GM21529 (cell line): ENCODE data around the gene DYDC1.
"Not testable (repeated sequence)": the region's sequence is repeated elsewhere in the genome, so short reads cannot be mapped to it uniquely, and the experiment has no call there.

Source experiments
- ATAC-seq: cut with Tn5 transposase; IDR thresholded peaks from one replicate; pipeline ENCODE4 v1.9.1; 2021; ENCODE audit not compliant: unreplicated experiment

Gene DYDC1

DNA sequence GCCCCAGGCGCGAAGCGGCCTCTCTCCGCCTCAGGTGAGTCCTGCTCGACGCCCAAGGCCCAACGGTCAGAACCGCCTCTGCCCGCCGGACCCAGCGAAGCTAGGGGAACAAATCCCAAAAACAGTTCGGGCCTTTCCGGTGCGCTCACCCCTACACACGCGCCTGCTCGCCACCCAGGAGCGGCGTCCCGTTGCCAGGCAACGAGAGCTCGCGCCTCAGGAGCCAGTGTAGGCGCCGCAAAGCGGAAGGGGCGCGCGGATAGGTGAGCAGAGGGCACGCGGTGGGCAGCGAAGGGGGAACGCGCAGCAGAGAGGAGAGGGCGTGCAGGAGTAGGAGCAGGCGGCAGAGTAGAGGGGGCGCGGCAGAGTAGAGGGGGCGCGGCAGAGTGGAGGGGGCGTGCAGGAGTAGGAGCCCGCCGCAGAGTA is at the start of gene DYDC1, which contains the start of gene DYDC2:
Gene DYDC1, minus strand, starts transcription at position 193 of the 426 bp plus-strand sequence. CDS start 4,154 bp downstream, outside the sequence.
Gene DYDC2, plus strand, starts transcription at position 219 of the 426 bp plus-strand sequence. CDS start 5,663 bp downstream, outside the sequence.
- ATAC-seq: no peak

DNA sequence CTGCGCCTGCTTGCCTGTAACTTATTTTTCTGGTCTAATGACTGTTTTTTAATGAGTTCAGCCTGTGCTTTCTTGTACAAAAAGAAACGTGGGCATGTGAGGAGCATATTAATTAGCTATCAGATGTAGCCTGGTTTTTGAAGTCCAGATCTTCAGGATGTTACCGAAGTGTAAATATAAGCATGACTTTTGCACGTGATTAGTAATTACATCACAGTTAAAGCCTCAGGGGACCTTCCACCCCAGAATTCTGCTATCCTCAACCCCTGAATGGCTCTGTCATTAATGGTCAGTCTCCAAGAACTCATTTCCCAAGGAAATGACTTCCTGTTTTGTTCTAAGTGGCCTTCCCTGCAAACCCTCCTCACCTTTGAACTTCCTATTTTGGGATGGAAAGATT is 49.6 kb upstream of the DYDC1 start:
- ATAC-seq: no peak

DNA sequence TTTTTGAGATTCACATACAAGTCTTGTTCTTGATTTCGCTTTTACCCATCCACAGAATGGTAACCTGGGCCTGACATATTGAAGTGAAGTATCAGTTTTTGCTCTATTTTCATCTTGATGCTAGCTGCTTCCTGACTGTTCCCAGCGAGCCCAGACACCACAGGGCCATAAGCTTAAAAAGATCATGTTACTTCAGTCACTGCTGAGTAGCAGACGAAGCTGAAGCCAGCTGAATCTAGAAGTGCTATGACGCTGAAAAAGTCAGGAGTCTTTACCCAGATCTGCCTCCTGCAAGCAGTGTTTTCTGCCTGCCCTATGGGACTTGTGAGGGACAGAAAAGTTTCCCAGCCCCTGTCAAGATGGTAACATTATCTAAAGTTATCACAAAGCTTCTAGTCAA is 49.1 kb upstream of the DYDC1 start:
- ATAC-seq: no peak

DNA sequence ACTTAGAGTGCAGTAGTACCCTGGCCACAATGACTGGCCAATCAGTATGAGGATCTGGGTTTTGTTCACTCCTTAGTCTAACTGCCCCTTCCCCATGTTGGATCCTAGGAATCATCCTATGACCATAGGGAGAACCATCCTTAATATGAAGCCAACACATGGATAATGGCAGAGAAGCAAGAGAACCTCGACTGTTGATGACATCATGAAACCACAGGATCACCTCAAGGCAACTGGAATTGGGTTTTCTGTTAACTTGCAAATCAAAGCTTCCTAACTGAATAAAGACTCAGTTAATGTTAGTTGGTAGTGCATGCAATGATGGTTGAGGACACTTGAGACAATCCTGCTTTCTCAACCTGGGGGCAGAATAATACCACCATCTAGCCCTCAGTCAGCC is 48.5 kb upstream of the DYDC1 start:
- no peak for ATAC-seq

DNA sequence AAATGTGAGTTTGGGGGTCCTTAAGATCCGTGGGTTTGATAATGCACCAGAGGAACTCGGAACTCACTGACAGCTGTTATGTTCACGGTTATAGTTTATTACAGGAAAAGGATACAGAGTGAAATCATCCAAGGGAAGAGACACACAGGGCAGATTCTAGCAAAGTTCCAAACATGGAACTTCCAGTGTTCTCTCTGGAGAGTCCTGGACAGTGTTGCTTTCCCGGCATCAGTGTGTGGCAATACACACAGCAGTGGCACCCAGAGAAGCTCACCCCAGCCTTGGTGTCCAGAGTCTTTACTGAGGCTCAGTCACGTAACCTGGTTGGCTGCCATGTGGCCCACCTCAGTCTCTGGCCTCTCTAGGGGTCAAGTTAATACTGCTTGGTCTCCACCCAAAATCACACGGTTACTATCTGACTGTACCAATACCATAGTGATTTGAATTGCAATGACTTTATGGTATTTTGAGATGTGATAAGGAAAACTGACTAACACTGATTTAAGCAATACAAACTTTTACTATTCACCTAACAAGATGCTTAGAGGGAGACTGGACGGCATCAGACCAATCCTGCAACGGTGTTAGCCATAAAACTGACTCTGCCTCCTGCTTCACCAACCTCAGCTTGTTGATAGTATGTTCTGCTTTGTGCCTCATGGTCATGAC is 43.7 kb upstream of the DYDC1 start:
- ATAC-seq: no peak

DNA sequence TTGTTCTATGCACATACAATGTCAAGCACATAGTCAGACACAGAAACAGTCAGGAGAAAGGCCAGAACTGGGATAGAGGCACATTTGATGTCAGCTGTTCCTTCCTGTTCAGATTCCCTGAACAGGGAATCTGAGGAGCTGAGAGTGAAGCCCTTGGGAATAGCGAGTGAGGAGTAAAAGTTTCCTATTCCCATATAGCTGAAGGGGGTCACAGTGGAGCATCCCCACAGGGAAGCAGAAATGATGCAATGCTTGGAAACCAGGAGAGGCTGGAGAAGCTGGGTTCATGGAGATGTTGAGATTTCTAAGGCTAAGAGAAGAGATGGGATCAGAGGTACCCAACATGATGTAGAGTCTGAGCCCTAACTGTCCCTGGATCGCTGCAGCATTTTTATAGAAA is 40.5 kb upstream of the DYDC1 start:
- ATAC-seq: no peak

DNA sequence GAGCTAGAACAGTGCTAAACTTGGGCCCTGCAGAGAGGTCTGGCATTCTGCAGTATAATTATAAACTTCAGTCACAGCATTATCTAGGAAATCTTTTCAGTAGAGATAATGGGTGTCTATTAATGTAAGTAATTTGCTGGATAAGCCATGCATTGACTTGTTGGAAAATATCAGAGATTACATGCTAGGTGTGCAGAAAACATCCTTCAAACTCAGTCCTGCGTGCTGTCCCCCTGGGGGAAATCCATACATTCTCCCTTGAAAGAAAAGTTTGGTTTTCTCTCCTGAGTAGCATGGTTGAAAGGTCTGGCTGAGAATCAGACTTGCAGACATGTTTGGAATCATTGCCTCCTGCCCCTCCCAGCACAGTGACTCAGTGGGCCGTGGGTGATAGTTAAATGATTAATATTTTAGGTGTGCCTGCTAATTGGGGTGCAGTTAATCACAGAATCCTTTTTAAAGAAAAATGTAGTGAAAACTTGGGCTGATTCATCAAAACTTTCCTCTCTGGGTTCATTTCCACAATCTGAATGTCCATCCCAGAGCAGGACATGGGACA is 37.9 kb upstream of the DYDC1 start:
- ATAC-seq: no peak

DNA sequence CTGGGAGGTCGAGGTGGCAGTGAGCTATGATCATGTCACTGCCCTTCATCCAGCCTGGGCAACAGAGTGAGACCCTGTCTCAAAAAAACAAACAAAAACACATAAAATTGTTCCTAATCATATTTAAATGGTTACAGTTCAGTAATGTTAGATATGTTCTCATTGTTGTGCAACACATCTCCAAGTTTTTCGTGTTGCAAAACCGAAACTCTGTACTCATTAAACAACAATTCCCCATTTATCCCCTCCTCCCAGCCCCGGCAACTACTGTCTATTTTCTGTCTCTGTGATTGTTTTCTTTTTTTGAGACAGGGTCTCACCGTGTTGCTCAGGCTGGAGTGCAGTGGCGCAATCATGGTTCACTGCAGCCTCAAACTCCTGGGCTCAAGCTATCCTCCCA is 35.7 kb upstream of the DYDC1 start:
- ATAC-seq: no peak

DNA sequence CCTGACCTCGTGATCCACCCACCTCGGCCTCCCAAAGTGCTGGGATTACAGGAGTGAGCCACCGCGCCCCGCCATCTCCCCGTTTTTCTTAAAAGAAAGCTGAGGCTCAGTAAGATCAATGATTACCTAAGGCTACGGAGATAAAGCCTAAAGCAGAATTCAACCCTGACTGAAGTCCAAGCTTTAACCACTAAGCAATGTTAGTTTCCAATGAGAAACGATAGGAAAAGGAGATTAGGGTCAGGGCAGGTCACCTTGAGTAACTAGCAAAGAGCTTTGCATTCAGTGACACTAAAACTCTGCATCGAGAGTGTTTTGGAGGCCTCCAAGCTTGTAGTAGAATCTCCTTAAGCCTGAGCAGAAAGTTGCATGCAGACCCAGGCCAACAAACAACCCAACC is 34.2 kb upstream of the DYDC1 start:
- no peak for ATAC-seq

DNA sequence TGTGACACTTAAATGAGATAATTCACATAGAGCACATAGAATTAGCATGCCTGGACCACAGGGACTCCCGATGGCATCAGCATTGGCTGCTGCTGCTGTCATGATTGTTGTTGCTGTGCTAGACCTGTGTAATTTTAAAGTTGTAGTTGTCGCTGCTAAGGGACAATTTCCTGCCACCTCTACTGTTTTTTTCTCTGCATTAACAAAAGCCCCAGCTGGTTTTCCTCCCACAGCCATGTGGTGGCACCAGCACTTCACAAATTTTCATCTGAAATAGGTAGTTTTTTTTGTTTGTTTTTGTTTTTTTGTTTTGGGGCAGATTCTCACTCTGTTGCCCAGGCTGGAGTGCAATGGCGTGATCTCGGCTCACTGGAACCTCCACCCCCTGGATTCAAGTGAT is 26.4 kb upstream of the DYDC1 start:
- peak; percentile 68 for ATAC-seq

DNA sequence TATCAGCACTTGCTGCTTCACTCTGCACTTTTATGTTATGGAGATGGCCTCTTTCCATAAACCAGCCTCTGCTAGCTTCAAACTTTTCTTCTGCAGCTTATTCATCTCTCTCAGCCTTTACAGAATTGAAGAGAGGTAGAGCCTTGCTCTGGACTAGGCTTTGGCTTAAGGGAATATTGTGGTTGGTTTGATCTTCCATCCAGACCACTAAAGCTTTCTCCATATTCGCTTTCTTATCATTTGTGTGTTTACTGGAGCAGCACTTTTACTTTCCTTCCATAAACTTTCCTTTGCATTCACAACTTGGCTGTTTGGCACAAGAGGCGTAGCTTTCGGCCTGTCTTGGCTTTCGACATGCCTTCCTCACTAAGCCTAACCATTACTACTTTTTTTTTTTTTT is 23.6 kb upstream of the DYDC1 start:
- ATAC-seq: no peak

DNA sequence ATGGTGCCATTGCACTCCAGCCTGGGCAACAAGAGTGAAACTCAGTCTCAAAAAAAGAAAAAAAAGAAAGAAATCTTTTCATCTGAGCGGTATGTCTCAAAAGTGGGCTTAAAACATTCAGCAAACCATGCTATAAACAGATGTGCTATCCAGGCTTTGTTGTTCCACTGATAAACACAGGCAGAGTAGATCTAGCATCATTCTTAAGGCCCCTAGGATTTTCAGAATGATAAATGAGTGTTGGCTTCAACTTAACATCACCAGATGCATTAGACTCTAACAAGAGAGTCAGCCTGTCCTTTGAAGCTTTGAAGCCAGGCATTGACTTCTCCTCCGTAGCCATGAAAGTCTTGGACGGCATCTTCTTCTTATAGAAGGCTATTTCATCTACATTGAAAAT is 23.1 kb upstream of the DYDC1 start:
- no peak for ATAC-seq

DNA sequence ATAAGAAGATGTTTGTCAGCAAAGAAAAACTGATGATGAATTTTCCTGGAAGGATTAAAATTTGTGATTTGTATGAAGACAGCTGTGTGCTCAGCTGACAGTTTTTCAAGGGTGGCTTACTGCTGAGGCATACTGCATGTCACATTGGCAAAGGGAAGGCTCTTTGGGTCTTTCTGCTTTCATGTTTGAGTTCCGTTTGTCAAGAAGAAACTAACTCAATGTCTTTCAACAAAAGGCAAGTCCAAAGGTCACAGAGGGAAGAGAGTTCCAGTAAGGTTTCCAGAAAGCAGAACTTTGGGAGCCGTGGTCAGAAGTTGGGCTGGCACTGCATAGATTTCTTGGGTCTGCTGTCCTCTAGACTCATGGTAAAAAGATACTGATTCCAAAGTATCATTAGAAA is 16.9 kb upstream of the DYDC1 start:
- ATAC-seq: no peak

DNA sequence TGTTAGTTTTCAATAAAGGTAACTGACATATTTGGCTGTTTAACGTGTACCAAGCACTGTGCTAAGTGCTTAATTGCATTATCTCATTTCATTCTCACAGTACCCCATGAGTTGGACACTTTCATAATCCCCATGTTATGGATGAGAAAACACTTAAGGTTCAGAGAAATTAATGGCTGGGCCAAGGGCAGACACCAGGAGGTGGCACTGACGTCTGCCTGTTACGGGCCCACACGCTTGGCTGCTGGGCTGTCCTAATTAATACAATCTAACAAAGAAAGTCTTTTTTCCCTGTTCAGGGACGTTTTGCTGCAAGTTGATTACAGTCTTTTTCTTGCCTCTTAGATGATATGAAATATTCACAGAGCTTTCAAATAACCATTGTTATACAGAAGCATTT is 16.1 kb upstream of the DYDC1 start:
- no peak for ATAC-seq

DNA sequence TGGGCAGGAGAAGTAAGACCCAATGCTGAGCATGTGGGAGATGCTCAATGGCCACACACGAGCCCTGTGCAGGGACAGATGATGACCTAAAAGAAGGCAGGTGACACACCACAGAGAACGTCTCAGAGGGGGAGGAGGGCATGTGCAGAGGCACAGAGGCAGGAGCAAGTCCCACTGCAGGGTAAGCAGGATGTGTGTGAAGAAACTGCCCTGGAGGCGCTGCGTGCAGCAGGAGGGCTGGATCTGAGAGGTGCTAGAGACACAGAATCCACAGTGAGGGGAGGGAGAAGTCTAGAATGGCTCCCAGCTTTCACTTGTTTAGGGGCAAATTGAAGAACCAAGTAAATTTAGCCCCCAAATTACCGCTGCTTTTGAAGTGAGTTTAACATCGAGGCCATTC is 14.9 kb upstream of the DYDC1 start:
- ATAC-seq: no peak

DNA sequence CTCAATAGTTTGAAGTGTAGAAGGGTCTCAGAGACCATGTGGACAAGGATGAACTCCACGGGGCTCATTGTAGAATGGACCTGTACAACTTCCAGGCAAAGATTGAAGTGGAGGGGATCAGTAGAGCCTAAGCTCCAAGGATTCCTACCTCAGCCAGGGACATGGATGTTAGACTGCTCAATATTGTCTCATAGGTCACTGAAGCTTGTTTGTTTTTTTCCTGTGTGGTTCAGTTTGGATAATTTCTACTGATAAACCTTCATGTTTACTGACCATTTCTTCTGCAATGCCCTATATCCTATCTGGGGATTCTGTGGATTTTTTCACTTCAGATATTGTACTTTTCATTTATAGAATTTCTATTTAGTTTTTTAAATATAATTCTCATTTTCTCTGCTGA is 9.0 kb upstream of the DYDC1 start:
- ATAC-seq: no peak

DNA sequence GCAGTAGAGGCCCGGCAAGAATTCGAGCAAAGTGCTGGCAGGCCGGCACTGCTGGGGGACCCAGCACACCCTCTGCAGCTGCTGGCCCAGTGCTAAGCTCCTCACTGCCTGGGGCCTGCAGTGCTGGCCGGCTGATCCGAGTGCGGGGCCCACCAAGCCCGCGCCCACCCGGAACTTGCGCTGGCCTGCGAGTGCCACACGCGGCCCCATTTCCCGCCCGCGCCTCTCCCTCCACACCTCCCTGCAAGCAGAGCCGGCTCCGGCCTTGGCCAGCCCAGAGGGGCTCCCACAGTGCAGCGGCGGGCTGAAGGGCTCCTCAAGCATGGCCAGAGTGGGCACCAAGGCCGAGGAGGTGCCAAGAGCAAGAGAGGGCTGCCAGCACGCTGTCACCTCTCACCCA is 3.1 kb upstream of the DYDC1 start:
- ATAC-seq: no peak

DNA sequence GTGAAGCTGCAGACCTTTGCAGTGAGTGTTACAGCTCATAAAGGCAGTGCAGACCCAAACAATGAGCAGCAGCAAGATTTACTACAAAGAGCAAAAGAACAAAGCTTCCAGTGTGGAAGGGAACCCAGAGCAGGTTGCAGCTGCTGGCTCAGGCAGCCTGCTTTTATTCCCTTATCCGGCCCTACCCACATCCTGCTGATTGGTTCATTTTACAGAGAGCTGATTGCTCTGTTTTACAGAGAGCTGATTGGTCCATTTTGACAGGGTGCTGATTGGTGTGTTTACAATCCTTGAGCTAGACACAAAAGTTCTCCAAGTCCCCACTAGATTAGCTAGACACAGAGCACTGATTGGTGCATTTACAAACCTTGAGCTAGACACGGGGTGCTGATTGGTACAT is 2.4 kb upstream of the DYDC1 start:
- not testable (repeated sequence) for ATAC-seq

DNA sequence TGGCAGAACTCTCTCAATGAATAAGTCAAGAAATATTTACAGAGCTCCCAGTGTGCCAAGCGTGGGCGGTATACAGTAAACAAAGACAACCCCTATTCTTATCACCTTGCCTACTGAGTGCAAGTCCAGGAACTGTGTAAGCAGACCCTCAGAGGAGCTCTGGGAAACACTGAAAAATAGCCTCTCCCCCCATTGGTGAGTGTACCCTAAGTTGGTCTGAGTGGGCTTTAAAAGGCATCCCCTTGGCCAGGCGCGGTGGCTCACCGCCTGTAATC is 1.2 kb upstream of the DYDC1 start:
- no peak for ATAC-seq

DNA sequence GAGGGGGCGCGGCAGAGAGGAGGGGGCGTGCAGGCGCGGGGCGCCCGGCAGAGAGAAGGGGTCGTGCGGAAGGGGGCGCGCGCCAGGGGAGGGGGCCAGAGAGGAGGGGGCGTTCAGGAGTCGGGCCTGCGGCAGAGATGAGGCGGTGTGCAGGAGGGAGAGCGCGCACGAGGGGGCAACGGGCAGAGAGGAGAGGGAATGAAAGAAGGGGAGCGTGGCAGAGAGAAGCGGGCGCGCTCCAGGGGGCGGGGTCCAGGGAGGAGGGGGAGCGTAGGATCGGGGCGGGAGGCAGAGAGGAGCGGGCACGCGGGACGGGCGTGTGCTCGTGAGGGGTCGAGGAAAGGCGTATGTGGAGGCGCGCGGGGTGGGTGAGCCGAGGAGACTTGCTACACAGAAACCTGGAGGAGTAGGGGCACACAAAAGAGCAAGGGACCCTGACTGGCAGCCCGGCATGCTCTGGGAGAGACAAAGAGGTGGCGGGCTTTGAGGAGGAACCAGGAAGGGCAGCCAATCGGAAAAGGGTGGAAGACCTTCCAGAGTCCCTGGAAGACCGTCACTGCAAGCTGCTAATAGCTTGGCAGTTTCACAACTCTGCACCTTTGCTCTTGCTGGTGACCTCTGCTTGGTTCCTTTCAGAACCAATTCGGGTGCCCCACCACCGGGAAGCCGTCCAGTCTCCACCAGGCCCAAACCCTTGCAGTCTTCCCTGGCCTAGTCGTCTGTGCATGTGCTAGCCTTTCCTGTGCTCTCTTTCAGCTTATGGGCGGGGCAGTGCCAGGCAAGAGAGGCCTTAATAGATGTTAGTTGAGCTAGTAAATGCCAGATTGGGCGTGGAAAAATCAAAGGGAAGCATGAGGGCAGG is 665 bp upstream of the DYDC1 start:
- ATAC-seq: no peak

DNA sequence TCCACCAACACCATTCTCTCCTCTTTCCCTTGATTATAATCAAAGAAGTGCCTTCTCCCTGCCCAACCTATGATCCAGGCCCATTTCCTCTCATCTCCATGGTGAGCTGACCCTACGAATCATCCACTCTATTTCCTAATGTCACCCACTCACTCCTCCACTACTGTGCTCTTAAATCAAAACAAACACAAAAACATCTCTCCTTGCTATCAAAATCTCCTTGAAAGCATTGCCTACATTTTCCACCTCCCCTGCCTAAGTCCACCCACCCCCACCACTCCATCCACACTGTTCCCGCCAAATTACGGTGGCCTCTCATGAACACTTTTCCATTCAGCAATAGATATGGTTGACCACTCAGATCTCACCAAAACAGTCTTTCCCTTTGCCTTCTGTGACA is 5.3 kb downstream of the DYDC1 start:
- no peak for ATAC-seq

DNA sequence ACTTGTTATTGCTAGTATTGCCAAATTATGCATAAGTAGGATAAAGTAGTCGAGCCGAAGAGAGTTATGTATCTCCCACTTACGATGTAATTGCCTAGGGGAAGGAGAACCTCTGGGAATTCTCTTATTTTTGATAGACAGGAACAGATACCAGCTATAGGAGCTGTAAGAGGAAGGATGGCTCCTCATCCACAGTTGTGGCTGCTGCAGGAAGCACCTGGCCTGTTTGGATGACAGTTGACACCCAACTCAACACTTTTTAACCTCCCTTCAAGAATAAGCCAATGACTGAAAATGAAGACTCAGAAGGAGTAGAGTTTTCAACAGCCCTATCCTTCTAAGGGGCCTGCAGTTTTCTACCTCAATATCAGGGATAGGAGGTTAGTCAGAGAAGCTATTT is 6.3 kb downstream of the DYDC1 start:
- no peak for ATAC-seq
